SW 1271 (cell line): ENCODE measurements around the gene SPINDOC.
"Not testable (repeated sequence)": the region's sequence is repeated elsewhere in the genome, so short reads cannot be mapped to it uniquely, and the experiment has no call there.

Source experiments
- DNase-seq, 2 experiments: peaks; one replicate each; lab custom pipeline; 2025; lab: John Stamatoyannopoulos, UW

SPINDOC gene

GRCh38 chr11:63858628-63859550 is 45.6 kb downstream of the SPINDOC start:
- DNase-seq, result no peak

GRCh38 chr11:63862923-63863322 is 49.7 kb downstream of the SPINDOC start:
- DNase-seq, result no peak

GRCh38 chr11:63863620-63864019 is 50.4 kb downstream of the SPINDOC start:
- not testable (repeated sequence) for DNase-seq

DNA sequence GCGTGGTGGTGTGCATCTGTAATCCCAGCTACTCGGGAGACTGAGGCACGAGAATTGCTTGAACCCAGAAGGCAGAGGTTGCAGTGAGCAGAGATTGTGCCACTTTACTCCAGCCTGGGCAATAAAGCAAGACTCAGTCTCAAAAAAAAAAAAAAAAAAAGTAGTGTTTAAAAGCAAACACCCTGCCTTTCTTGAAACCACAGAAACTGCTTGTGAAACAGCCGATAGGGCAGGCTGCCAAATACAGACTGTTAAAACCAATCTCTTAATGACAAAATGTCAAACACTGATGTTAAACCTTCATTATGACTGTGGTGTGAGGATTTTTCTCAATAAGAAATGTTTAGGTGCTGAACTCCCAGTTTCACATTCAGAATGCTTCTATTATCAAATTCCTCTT is 53.0 kb downstream of the SPINDOC start:
- no peak for DNase-seq

GRCh38 chr11:63867511-63867910 is 54.3 kb downstream of the SPINDOC start:
- no peak for DNase-seq

- DNase-seq, result no peak
Observed at GRCh38 chr11:63868399-63869064, 55.3 kb downstream of the SPINDOC start.

- DNase-seq, result no peak
Observed at GRCh38 chr11:63869171-63869591, 55.9 kb downstream of the SPINDOC start.

- DNase-seq, result no peak
Observed at GRCh38 chr11:63869683-63870082, 56.4 kb downstream of the SPINDOC start.

DNA sequence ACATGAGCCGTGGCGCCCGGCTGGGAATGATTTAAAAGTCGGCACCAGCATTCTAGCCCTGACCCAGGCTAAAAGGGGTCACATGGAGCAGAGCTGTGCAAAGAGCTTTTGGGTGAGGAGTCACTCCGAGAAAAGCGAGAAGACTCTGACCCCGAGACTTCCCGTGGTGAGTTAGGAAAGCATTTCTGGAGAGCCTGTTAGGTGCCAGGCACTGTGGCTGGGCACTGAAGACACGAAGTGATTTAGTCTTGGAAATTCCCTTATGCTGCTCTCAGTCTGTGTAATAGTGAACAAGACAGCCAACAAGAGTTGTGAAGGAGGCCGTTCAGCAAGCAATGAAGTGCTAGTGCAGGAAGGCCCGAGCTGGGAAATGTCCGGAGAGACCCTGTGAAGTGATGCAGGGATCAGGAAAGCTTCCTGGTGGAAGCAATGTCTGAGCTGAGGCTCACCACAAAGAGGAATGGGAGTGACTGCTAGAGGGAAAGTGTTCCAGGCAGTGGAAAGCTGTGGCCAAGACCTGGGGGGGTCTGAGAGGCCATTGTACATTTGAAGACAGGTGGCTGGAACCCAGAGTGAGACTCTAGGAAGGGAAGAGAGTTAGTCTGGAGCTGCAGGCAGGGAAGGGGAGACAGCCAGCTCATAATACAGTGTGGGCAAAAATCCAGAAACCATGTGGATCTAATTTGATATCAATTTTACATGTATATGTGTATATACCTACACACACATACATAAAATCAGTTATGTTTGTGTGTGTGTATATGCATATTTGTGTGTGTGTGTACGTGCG is 57.3 kb downstream of the SPINDOC start:
- DNase-seq, result no peak

DNA sequence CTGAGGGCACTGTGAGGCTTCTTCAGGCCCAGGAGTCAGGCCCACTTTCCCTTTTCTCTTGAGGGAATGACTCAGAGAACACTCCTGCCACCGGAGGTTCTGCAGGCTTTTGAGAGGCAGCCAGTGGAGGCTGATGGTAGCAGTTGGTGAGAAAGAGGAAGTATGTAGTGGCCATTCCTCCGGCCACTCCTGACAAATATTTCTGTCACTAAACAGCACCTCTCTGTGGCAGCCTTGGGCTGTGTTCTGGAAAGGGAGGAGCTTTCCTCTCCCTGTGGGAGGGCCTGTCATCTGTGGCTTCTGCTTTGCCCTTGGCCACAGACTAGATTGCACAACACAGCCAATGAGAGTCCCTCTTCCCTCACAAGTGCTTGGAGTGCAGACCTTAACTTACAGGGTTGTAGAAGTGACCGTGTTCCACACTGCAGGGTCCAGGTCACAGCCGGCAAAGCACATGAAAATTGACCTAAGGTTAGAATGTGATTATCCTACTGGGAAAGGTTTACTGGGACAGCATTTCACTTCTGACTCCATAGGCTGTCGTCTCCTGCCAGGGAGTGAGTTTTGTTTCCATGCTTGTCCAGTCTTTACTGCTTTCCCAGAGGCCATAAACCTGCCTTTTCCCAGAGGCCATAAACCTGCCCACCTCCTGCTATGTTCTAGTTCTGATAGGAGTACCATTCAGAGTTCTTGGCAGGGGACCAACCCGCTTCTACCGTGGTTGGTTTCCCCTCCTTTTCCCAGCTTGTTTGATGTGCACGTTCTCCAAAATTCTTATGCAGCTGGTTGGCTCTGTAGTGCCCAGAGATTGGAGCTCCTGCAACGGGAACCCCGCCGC is 58.9 kb downstream of the SPINDOC start:
- peak; percentile 57 to 83 for DNase-seq

GRCh38 chr11:63872800-63873197 is 59.5 kb downstream of the SPINDOC start:
- no peak for DNase-seq

- DNase-seq, result no peak
Observed at GRCh38 chr11:63873311-63873710, 60.1 kb downstream of the SPINDOC start.

DNA sequence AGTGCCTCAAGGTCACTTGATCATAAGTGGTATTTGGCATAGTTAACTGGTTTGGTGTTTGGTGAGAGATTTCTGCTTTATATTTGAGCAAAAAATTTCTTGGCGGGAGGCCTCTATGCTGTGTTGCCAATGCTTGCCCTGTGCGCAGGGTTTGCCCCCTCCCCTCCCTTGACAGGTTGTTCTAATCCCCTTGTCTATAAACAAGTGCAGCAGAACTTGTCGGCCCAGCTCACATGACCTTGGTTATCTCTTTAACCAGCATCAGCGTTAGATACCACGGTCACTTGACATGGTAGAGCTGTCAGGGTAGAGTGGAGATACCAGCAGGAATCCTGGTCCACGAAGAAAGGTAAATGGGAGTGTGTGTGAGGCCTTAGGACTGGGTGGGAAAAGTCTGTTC is 61.3 kb downstream of the SPINDOC start:
- no peak for DNase-seq

DNA sequence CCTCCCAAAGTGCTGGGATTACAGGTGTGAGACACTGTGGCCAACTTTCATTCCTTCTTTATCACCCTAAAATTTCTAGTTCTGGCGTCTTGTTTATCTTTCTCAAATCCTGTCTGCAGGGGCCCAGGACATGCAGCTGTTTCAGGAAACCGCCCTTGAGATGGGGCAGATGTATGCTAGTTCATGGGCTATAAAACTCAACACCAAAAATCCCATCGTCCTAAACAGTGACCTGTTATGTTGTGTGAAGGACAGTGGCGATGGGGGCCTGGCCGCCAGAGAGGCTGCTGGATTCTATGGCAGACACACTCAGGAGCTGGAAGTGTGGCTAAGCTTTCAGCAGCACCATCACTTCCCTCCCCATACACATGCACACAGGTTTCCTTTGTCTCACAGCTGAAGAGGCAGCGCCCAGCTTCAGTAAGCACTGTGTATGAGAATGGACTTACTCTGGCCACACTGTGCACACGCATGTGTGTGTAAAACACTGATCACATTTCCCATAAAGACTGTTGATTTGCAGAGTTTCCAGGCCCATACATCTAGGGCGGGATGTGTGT is 62.3 kb downstream of the SPINDOC start:
- DNase-seq, result no peak

GRCh38 chr11:63876616-63877015 is 63.4 kb downstream of the SPINDOC start:
- no peak for DNase-seq
